Measurements from ENCODE around the gene MYPOP. TPM values are rescaled to one million over a fixed set of nuclear protein-coding genes. Genes with fewer than 3 reads are reported as not detected.

Gene MYPOP
- total RNA-seq, 1 donor from 2014 or later, result 18.5 TPM

GRCh38 chr19:45842198-45842597 is 60.2 kb downstream of the MYPOP start:
- intact Hi-C loops (cut with micrococcal nuclease), result no loop called here
- ATAC-seq (no peak), DNase-seq (no peak)

Other genes with a start within 250 kb of the MYPOP start
- gene GIPR, start 234.4 kb downstream of the MYPOP start, total RNA-seq, result 4.1 TPM
- 233 TPM for gene SNRPD2, start 210.7 kb downstream of the MYPOP start, total RNA-seq
- gene QPCTL, start 209.9 kb downstream of the MYPOP start, total RNA-seq, result 1.2 TPM
- 15.4 TPM for gene FBXO46, start 171.7 kb downstream of the MYPOP start, total RNA-seq
- not detected for gene MEIOSIN, start 169.2 kb downstream of the MYPOP start, total RNA-seq
- gene SIX5, start 133.4 kb downstream of the MYPOP start, total RNA-seq, result 26.1 TPM
- gene DMPK, start 120.1 kb downstream of the MYPOP start, total RNA-seq, result 275 TPM
- gene DMWD, start 109.8 kb downstream of the MYPOP start, total RNA-seq, result 64.6 TPM
- gene RSPH6A, start 87.3 kb downstream of the MYPOP start, total RNA-seq, result not detected
- gene SYMPK, start 39.5 kb downstream of the MYPOP start, total RNA-seq, result 38.3 TPM
- not detected for gene FOXA3, start 38.3 kb downstream of the MYPOP start, total RNA-seq
- gene IRF2BP1, start 16.5 kb downstream of the MYPOP start, total RNA-seq, result 22.3 TPM
- not detected for gene NANOS2, start 12.2 kb upstream of the MYPOP start, total RNA-seq
- 5.9 TPM for gene NOVA2, start 71.3 kb upstream of the MYPOP start, total RNA-seq
- gene CCDC61, start 92.9 kb upstream of the MYPOP start, total RNA-seq, result 7.7 TPM
- gene PGLYRP1, start 120.4 kb upstream of the MYPOP start, total RNA-seq, result 0.50 TPM
- not detected for gene IGFL4, start 138.4 kb upstream of the MYPOP start, total RNA-seq
- gene IGFL3, start 222.1 kb upstream of the MYPOP start, total RNA-seq, result not detected
- not detected for gene IGFL2, start 245.6 kb upstream of the MYPOP start, total RNA-seq

Data from left ventricle myocardium superior (tissue), 1 donor.